ENCODE data around the gene KCNK3. TPM values are rescaled to one million over a fixed set of nuclear protein-coding genes. Genes with fewer than 3 reads are reported as not detected.

Gene KCNK3
- not detected for total RNA-seq (2021; fragmentation: NEBNext Ultra II Directional; extraction: Animal tissue kit (Norgen Biotek cat#: 25700))
- long read RNA-seq, result 0 reads

DNA sequence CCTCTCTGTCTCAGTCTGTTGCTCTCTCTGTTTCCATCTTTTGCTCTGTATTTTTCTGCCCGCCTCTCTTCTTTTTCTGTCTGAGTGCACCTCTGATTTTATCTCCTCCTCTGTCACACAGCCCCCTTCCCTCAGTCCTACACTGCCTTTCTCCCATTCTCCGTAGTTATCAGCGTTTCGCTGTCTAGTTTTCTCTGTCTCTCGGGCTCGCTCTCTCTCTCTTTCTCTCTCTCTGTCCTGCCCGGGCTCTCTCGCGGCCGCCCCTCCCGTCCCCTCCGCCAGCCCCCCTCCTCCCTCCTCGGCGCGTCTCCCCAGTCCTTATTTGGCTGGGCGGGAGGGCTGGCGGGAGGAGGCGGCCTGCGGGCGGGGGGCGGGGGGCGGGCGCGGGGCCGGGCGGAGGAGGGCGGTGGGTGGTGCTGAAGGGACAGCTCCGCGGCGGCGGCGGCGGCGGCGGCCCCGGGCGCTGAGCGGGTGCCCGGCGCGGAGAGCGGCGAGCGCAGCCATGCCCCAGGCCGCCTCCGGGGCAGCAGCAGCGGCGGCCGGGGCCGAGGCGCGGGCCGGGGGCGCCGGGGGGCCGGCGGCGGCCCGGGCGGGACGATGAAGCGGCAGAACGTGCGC lies at the start of gene KCNK3:
Gene KCNK3, plus strand, starts transcription at position 444 of the 618 bp plus-strand sequence. Its CDS starts 154 bp downstream, at position 598.
- Mint-ChIP-seq H3K9me3 (no peaks in the 10 kb centered on the region), H3K36me3 (ENCODE audit: low read depth) (peaks cover 4% of the 10 kb centered on the region; the same call in 1 of the 2 replicates), H3K27me3 (ENCODE audit: insufficient read depth) (peaks cover 49% of the 10 kb centered on the region), H3K4me1 (ENCODE audit: low read depth) (peaks cover 37% of the 10 kb centered on the region), H3K4me3 (no peak within 1 kb of the TSS; the same call in 1 of the 2 replicates), H3K27ac (no peak within 1 kb of the TSS)
- TF ChIP-seq, protein P1, sequence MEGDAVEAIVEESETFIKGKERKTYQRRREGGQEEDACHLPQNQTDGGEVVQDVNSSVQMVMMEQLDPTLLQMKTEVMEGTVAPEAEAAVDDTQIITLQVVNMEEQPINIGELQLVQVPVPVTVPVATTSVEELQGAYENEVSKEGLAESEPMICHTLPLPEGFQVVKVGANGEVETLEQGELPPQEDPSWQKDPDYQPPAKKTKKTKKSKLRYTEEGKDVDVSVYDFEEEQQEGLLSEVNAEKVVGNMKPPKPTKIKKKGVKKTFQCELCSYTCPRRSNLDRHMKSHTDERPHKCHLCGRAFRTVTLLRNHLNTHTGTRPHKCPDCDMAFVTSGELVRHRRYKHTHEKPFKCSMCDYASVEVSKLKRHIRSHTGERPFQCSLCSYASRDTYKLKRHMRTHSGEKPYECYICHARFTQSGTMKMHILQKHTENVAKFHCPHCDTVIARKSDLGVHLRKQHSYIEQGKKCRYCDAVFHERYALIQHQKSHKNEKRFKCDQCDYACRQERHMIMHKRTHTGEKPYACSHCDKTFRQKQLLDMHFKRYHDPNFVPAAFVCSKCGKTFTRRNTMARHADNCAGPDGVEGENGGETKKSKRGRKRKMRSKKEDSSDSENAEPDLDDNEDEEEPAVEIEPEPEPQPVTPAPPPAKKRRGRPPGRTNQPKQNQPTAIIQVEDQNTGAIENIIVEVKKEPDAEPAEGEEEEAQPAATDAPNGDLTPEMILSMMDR (IDR thresholded peaks at IDR 0.05), result no peak
- no peak for DNase-seq

DNA sequence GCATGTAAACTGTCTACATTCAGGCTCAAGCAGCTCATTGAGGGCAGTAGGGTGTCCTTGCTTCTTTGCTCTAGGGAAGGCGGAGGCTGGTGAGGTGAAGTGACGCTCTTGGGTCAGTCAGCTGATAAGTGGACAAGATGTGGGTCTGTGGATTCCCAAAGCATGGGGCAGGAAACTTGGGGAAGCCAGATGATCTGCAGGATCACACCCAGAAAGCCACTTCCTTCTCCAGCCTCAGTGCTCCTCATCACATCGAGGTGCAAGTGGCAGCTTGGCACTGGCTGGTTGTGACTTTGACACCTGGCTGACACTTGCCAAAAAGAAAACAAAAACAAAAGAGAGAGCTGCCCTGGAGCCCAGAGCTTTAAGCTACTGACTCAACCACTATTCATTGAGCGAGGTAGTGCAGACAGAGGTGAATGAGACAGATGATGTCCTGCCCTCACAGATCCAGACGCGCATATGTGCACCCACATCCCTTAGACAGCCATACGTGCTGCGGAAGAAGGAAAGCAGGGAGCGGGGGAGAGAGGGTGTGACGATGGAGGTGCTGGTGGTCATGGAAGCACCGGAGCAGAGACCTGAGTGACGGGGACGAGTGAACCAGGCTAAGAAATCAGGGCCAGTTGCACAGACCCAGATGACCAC lies 48.2 kb upstream of the KCNK3 start:
- TF ChIP-seq, protein P1 (IDR thresholded peaks at IDR 0.05), result no peak
- Mint-ChIP-seq H3K27me3 (ENCODE audit: insufficient read depth) (peaks cover 44% of the 10 kb centered on the region), H3K4me1 (ENCODE audit: low read depth) (peaks cover 7% of the 10 kb centered on the region; the same call in 1 of the 2 replicates), H3K9me3 (no peaks in the 10 kb centered on the region), H3K4me3 (no peak overlapping the region), H3K27ac (no peak overlapping the region), H3K36me3 (ENCODE audit: low read depth) (no peaks in the 10 kb centered on the region)
- no peak for DNase-seq

DNA sequence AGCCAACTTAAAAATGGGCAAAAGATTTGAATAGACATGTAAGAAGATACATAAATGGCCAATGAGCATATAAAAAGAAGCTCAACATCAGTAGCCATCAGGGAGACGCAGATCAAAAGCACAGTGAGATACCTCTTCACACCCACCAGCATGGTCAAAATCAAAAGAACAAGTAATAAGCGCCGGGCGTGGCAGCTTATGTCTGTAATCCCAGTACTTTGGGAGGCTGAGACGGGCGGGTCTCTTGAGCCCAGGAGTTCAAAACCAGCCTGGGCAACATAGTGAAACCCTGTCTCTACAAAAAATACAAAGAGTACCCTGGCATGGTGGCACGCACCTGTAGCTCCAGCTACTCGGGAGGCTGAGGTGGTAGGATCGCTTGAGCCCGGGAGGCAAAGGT lies 46.8 kb upstream of the KCNK3 start:
- no peak overlapping the region for H3K27ac Mint-ChIP-seq
- no peaks in the 10 kb centered on the region; the same call in 1 of the 2 replicates for H3K4me1 Mint-ChIP-seq (ENCODE audit: low read depth)
- H3K27me3 Mint-ChIP-seq (ENCODE audit: insufficient read depth), result peaks cover 56% of the 10 kb centered on the region
- no peaks in the 10 kb centered on the region for H3K9me3 Mint-ChIP-seq
- no peaks in the 10 kb centered on the region for H3K36me3 Mint-ChIP-seq (ENCODE audit: low read depth)
- TF ChIP-seq, protein P1 (IDR thresholded peaks at IDR 0.05), result no peak
- no peak for DNase-seq
- no peak overlapping the region for H3K4me3 Mint-ChIP-seq

DNA sequence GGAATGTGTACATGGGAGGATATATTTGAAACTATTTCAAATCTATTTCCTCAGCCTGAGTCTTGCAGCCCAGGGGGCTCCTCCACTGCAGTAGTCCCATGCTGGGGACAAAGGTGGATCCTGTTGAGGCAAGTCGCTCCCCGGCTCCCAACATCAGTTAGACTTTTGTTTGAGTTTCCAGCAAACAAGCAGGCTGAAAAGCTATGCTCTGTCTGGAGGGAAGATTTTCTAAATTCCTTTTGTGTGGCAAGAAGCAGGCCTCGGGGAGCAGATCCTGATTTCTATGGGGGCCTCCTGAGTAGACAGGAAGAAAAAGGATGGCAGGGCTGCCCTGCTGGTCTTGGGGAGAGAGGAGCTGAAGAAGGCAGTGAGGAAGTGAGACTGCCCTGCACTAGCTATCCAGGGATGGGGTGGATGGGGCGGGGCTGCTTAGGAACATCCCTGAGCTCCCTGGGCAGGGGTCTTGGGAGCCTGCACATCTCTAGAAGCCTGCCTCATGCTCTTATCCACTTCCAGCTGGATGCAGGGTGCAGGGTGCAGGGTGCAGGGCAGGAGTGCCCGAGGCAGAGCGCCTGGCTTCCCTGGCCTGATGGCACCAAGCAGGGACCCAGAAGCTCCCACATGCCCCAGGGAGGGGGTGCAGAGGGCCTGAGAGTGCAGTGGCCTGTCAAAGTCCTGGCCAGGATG lies 45.4 kb upstream of the KCNK3 start:
- no peak for DNase-seq
- H3K4me1 Mint-ChIP-seq (ENCODE audit: low read depth), result peaks cover 1% of the 10 kb centered on the region; the same call in 1 of the 2 replicates
- H3K27me3 Mint-ChIP-seq (ENCODE audit: insufficient read depth), result peaks cover 68% of the 10 kb centered on the region
- no peaks in the 10 kb centered on the region for H3K9me3 Mint-ChIP-seq
- H3K36me3 Mint-ChIP-seq (ENCODE audit: low read depth), result no peaks in the 10 kb centered on the region
- no peak overlapping the region for H3K27ac Mint-ChIP-seq
- H3K4me3 Mint-ChIP-seq, result no peak overlapping the region
- TF ChIP-seq, protein P1 (IDR thresholded peaks at IDR 0.05), result no peak

DNA sequence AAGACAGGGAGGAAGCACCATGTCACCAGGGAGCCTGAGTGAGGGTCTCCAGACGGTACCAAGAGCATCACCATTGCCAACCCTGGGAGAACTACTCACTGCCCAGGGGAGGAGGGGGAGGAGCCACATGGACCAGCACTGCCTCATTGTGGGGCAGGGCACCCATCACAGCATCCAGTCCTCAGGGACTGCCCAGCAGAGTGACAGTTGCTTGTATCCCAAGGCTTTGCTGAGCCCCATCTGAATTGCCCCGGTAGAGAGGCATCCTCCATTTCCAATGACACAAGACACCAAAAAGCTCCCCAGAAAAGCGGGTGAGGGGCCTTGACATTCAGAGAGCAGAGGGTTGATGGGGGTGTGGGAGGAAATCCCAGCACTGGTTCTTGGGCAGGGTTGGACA lies 44.5 kb upstream of the KCNK3 start:
- no peak overlapping the region for H3K27ac Mint-ChIP-seq
- no peaks in the 10 kb centered on the region for H3K36me3 Mint-ChIP-seq (ENCODE audit: low read depth)
- TF ChIP-seq, protein P1 (IDR thresholded peaks at IDR 0.05), result no peak
- peaks cover 66% of the 10 kb centered on the region for H3K27me3 Mint-ChIP-seq (ENCODE audit: insufficient read depth)
- no peak for DNase-seq
- H3K4me3 Mint-ChIP-seq, result no peak overlapping the region
- H3K9me3 Mint-ChIP-seq, result no peaks in the 10 kb centered on the region
- peaks cover 8% of the 10 kb centered on the region; the same call in 1 of the 2 replicates for H3K4me1 Mint-ChIP-seq (ENCODE audit: low read depth)
